ENCODE results near the gene FBXW10. TPM values are rescaled to one million over a fixed set of nuclear protein-coding genes. Genes with fewer than 3 reads are reported as not detected.
"Not testable (repeated sequence)": the region's sequence is repeated elsewhere in the genome, so short reads cannot be mapped to it uniquely, and the experiment has no call there.

FBXW10 gene, protein sequence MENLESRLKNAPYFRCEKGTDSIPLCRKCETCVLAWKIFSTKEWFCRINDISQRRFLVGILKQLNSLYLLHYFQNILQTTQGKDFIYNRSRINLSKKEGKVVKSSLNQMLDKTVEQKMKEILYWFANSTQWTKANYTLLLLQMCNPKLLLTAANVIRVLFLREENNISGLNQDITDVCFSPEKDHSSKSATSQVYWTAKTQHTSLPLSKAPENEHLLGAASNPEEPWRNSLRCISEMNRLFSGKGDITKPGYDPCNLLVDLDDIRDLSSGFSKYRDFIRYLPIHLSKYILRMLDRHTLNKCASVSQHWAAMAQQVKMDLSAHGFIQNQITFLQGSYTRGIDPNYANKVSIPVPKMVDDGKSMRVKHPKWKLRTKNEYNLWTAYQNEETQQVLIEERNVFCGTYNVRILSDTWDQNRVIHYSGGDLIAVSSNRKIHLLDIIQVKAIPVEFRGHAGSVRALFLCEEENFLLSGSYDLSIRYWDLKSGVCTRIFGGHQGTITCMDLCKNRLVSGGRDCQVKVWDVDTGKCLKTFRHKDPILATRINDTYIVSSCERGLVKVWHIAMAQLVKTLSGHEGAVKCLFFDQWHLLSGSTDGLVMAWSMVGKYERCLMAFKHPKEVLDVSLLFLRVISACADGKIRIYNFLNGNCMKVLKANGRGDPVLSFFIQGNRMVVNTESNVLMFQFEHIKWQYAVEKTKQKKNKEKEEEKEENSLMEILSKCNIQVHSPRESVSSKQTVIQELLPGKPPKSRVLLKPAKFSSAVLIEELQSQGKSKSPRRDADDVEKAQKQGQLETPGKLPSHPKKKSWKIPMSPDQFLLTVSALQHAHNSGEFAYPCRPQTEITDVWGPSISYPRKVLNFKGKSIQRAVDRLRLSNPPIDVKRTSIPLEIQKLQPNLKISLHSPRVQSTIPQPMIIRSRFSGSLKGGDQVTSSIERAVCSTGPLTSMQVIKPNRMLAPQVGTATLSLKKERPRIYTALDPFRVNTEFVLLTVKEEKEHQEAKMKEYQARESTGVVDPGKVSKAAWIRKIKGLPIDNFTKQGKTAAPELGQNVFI
- total RNA-seq, result under 1 TPM in 1 of 2 experiments, not detected in 1; 0.19 TPM

DNA sequence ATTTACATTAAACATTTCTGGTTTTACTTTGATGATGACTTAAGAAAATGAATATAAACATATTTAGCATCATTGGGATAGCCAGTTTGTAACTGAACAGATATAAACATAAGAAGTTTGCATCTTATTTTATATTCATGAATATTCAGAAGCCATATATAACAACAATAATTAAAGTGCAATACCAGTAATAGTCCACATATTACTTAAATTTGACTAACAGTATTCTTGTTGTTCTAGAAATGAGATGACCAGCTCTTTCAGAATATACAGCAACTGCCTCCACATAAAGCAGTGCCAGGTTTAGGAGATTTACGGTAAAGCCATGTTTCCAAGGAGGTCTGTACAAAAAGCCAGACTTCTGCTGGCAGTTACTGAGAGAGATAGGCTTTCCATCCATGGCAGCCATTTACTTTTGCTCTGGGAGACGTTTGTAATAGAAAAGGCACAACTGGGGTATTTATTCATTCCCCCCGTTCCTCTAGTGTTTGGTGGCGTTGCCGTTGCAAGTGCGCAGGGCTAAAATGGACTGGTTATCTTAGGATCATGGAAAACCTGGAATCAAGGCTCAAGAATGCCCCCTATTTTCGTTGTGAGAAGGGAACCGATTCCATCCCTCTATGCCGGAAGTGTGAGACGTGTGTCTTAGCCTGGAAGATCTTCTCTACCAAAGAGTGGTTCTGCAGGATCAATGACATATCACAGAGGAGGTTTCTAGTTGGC lies at the start of gene FBXW10:
Gene FBXW10 (plus strand): TSS at position 356 of the 723 bp plus-strand sequence. CDS start 191 bp downstream, at position 547.
- POLR2A ChIA-PET, CTCF ChIA-PET: not testable (repeated sequence)

DNA sequence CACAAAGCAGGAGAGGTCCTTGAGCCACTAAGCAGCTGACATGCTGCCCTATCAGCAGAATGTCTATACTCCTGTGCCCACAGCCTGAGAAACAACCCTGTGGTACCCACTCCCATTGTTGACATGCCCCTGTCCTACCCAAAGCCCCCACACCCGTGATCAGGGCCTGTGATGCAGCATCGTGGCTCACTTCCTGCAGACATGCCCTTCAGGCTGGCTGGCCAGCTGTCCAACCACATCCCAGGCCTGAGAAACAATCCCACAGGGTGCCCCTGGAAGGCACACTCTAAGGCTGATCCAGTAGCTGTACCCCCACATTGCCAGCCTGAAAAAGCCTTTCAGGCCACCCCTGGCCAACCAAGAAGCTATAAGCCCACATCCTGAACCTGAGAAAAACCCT lies 48.7 kb upstream of the FBXW10 start:
- CTCF ChIA-PET, POLR2A ChIA-PET: not testable (repeated sequence)

DNA sequence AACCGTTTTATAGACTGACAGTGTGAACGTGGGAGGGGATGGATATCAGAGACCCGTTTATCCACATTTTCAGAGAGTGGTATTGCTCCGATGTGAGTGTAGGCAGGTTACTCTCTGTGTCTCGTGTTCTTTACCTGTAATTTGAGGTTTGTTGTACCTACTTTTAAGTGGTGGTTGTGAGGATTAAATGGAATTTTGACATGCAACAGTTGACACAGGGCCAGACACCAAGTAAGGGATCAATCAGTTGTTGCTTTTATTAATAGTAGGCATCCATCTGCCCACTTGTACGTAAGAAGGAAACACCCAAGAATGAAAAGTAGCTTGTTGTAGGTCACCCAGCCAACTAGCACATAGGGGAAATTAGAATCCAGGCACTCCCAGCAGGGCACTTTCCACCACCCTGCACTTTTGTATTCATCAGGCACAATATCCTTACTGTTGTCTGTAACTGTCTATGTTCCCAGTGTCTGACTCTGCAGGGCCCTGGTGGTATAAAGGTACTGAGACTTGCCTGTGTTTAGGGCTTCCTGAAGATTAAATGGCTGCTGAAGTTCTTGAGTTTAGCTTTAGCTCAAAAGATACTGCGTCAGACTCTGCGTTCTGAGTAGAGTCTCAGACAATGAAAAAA lies 45.3 kb upstream of the FBXW10 start:
- CTCF ChIA-PET, POLR2A ChIA-PET: not testable (repeated sequence)

DNA sequence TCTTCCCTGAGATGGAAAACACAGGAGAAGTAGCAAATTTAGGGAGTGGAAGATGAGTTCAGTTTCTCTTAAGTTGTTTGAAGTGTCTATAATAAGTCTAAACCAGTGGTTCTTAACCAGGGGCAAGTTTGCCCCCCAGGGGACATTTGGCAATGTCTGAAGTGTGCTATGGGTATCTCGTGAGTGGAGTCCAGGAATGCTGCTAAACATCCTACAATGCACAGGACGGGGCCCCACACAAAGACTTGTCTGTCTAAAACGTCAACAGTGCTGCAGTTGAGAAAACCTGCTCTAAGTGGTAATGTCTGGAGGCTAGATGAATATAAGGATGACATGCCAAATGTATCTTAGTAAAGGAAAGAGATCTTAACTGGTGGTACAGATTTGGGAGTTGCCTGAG lies 37.9 kb upstream of the FBXW10 start:
- CTCF ChIA-PET, POLR2A ChIA-PET: not testable (repeated sequence)

DNA sequence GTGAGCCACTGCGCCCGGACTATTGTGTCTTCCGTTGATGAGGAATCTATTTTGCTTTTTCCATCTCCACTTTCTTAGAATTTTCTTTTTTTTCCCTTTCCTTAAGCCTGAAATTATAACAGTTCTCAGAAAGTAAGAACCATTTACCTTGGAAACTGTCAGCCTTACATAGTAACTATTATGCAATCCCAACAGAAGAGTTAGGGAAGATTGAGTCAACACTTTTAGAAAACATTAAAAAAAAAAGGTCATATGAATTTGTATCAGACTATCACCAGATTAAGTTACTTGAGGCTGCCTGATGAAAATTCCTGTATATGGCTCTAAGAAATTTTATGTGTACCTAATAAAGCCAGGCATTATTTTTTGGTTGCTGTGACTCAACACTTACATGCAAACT lies 35.6 kb upstream of the FBXW10 start:
- CTCF ChIA-PET, POLR2A ChIA-PET: not testable (repeated sequence)

DNA sequence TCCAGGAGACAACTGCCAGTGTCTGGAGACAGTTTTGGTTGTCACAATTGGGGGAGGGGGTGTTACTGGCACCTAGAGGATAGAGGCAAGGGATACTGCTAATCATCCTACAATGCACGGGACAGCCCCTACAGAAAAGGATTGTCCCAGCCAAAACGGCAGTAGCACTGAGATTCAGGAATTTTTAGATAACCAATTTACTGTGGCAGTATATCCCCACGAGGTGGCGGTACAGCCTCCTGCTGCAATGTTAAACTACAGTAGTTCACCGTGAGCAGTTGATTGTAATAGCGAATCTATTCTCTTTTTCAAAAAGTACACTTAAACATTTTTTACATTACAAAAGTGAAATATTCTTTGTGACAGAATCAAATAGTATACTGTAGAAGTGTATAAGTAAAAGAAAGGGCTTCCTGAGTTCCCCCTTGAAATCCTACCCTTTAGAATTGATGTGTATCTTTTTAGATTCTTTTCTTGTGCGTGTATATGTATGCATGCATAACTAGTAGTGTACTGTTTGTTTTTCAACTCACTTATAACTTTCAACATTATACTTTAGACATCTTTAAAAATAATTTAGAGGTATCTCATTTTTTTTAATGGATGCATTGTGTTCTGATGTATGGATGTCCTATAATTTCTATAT lies 31.4 kb upstream of the FBXW10 start:
- CTCF ChIA-PET, POLR2A ChIA-PET: not testable (repeated sequence)

DNA sequence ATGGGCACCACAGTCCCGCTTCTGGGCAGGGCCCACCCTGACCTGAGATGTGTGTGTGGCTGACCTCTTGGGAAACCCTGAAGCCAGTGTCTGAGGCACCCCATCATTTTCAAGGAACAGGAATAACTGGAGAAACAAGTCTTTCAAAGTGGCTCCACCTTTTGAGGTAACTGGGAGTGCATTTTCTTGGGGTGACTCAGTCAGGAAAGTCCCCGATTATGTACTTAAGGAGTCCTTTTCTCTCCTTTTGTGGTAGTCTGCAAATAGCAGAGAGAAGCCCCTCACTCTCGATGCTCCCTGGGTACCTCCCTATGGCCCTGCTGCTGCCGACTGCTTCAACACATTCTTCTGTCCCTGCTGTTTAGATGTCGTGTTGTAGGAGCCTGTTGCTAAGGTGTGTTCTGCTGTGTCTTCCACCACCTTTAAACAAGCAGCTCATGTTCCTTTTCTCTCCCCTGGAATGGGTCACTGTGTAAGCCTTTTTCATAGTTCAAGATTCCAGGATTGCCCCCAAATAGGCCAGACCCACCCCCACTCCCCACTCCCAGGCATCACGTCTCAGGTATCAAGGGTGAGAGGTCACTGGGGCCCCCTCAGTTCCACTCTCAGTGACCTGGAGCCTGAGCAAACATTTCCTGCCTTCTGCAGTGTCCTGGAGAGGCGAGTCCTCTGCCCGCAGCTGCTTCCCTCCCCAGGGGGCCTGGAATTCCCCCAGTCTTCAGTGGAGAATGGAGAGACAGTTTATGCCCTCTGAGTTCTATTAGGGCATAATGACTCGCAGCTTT lies 25.0 kb upstream of the FBXW10 start:
- CTCF ChIA-PET, result interaction anchor here (0.6 kb wide), 1 partner anchor 23 kb away, joined by 3 read pairs; no protein-coding TSS in a partner anchor
- POLR2A ChIA-PET, result not testable (repeated sequence)

DNA sequence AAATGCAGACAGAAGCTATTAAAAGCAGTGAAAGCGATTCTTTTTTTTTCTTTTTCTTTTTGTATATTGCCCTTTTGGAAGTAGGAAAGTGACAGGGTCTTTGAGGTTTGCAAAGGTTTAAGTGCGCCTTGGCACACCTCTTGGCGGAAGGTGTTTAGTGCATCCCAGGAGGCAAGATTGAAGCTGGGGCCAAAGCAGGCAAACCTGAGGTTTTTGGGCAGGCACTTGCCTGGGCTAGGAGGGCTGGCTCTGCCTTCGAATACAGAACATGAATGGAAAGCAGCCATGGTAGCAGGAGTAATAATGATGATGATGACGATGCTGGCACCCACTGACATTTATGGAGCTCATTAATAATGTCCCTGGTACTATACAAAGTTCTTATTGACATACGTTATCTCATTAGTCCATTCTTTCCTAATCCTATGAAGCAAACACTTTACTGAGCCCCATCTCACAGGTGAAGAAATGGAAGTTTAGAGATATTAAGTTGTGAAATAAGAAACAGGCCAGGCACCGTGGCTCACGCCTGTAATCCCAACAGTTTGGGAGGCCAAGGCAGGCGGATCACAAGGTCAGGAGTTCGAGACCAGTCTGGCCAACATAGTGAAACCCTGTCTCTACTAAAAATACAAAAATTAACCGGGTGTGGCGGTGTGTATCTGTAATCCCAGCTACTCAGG lies 24.3 kb upstream of the FBXW10 start:
- POLR2A ChIA-PET, result not testable (repeated sequence)
- CTCF ChIA-PET, result interaction anchor here (0.6 kb wide), 1 partner anchor 22 kb away, joined by 3 read pairs; no protein-coding TSS in a partner anchor

DNA sequence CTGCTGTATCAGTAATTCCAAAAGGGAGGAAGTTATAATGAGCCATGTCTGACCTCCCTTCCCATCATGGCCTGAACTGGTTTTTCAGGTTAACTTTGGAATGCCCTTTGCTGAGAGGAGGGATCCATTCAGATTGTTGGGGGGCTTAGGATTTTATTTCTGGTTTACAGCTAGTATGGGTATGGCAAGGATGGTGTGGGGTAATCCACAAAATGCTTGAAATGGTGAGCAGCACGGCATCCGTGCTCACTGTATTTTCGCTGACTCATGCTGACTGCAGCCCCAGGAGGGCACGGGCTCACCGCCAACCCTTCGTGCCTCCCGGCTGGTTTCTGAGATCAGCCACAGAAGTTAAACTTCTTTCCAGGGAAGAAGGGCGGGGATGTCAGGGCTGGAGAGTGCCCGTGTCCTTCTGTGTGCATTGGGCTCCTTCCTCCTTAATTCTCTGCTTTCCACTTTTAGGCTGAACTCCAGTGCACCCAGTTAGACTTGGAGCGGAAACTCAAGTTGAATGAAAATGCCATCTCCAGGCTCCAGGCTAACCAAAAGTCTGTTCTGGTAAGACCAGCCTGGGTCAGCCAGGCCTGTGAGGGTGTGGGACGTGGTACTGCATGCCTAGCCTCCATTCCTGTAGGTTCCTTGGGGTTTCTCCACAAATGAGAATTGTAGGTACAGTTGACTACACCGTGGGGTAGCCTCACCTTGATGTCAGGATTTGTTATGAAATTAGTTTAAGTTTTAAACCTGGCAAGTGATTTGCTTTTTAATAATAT lies 21.9 kb upstream of the FBXW10 start:
- POLR2A ChIA-PET, CTCF ChIA-PET: not testable (repeated sequence)

DNA sequence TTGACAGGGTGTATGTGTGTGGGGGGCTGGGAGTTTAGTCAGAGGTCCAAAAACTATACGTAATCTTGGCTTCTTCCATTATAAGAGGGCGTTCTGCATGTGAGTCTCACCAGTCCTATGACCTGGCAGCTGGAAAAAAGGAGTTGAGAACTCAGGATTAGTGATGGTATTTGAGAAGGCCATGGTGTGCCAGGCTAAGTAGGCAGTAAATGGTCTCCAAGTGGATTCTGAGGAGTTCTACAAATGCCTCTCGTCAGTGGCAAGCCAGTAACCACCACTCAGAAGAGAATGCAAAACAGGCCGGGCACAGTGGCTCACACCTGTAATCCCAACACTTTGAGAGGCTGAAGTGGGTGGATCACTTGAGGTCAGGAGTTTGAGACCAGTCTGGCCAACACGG lies 21.2 kb upstream of the FBXW10 start:
- CTCF ChIA-PET, POLR2A ChIA-PET: not testable (repeated sequence)

DNA sequence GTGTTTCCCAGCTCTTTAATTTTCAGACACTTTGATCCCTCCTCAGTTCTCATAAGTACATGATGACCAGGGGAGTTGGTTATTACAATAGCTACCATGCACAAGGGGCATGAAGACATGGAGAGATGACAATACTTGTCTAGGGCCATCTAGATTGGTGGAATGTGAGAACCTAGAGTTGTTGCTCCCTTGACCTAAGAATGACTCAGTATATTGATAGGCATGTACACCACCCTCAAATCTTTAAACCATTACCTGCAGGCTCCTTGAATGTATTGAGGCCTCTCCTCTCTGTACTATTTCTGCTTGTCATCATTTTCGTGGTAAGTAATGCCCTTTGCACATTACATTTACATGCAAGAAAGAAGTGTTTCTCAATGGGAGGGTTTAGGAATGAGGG lies 20.3 kb upstream of the FBXW10 start:
- POLR2A ChIA-PET, CTCF ChIA-PET: not testable (repeated sequence)

DNA sequence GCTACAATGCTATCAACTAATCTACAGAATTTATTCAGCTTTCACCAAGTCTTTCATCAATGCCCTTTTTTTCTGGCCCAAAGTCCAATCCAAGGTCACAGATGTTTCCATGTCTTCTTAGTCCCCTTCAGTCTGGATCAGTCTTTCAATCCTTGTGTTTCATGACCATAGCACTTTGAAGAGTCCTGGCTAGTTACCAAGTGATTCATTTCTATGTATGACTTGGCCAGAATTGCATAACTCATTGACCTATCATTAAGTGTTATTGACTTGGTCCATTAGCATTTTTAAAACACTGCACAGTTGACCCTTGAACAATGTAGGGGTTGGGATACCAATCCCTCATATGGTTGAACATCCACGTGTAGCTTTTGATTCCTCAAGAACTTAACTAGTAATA lies 11.4 kb upstream of the FBXW10 start:
- CTCF ChIA-PET, result not testable (repeated sequence)

DNA sequence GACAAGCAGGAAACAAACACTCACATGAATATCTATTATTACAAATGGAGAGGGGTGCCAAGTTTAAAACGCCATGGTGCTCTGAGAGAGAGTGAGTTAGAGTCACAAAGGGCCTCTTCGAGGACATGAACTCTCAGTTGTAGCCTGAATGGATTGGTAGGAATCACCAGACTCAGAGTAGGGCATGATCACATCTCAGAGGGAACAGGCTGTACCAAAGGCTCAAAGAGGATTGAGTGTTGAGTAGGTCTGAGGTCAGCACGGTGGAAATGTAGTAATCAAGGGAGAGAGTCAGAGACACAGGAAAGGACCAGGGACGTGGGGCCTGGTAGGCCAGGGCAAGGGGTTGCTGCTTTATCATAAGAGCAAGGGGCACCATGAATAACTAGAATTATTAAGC lies 10.5 kb upstream of the FBXW10 start:
- CTCF ChIA-PET, POLR2A ChIA-PET: not testable (repeated sequence)

More for the DNA sequence above, 11.4 kb upstream of the FBXW10 start:
- POLR2A ChIA-PET, result not testable (repeated sequence)

DNA sequence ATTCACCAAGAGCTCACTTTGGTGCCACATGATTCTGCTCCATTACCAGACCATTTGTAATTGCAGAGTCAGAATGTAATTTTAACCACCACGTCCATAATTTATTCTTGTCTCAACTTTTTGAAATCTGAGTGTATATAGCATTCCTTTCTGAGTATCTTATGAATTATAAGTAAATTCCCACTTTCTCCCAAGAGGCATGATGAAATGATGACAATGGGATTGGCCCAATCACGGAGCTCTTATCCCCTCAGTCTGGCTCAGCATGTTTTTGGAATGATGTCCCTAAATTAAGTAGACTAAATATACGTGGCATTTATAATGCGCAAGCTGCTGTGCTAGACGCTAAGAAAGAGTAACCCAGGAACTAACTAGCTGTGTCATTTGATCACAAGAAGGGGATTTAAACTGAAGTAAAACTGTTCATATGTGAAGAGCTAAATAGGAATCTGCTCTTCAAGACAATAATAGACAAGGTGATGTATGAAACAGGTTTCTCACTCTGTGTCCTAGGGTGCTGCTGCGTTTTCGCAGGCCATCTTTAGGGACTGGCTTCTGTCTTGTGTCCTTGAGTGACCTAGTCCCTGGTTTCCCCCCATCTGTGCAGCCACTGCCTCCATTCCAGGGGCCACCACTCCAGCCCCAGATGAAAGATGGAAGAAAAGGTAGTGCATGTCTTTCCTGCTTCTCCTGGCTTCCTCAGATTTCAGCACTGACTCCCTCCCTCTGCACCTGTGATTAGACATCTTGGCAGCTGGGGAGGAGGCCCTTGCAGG lies 4.0 kb upstream of the FBXW10 start:
- POLR2A ChIA-PET, CTCF ChIA-PET: not testable (repeated sequence)

DNA sequence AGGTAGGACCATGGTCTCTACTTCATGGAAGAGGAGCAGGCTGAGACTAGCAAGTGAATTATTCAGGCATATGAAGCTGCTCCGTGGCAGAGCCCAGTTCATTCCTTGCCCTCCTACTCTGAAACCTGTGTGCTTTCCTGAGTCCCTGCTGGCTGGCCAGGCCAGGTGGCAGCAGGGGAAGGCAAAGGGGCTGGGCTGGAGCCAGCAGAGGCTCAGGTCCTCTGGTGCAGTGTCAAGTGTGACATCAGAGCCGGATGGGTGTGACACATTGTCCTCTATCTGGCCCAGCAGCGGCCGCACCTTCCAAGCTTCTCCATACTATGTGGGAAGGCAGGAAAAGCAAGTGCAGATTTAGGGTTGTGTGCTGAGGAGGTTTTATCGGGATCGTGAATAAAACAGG lies 2.6 kb upstream of the FBXW10 start:
- CTCF ChIA-PET, POLR2A ChIA-PET: not testable (repeated sequence)

DNA sequence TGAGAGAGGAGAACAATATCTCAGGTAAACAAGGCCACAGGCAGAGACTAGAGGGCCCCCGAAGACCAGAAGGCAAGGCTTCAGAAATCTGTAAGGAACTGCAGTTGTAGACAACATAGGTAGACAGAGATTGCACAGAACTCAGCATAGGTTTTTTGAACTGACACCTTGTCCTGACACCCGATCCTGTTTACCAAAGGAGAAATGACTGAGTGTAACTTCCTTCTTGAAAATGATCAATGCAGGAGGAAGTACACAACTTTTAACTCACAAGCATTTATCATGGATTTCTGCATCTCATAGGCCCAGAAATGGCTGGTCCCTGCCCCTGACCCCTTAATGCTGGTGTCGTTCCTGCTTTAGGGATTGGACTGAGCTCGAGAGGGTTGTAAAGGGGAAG lies 872 bp downstream of the FBXW10 start:
- CTCF ChIA-PET, result not testable (repeated sequence)

More for the DNA sequence above, 872 bp downstream of the FBXW10 start:
- POLR2A ChIA-PET, result not testable (repeated sequence)
